GM18873 (cell line): ENCODE data around the gene AXIN2.

Source experiments
- ATAC-seq: cut with Tn5 transposase; IDR thresholded peaks from one replicate; pipeline ENCODE4 v1.9.1; 2021; ENCODE audit warnings: mild to moderate bottlenecking, moderate library complexity, moderate number of reproducible peaks; ENCODE audit not compliant: unreplicated experiment, low FRiP score

Gene AXIN2, protein sequence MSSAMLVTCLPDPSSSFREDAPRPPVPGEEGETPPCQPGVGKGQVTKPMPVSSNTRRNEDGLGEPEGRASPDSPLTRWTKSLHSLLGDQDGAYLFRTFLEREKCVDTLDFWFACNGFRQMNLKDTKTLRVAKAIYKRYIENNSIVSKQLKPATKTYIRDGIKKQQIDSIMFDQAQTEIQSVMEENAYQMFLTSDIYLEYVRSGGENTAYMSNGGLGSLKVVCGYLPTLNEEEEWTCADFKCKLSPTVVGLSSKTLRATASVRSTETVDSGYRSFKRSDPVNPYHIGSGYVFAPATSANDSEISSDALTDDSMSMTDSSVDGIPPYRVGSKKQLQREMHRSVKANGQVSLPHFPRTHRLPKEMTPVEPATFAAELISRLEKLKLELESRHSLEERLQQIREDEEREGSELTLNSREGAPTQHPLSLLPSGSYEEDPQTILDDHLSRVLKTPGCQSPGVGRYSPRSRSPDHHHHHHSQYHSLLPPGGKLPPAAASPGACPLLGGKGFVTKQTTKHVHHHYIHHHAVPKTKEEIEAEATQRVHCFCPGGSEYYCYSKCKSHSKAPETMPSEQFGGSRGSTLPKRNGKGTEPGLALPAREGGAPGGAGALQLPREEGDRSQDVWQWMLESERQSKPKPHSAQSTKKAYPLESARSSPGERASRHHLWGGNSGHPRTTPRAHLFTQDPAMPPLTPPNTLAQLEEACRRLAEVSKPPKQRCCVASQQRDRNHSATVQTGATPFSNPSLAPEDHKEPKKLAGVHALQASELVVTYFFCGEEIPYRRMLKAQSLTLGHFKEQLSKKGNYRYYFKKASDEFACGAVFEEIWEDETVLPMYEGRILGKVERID

DNA sequence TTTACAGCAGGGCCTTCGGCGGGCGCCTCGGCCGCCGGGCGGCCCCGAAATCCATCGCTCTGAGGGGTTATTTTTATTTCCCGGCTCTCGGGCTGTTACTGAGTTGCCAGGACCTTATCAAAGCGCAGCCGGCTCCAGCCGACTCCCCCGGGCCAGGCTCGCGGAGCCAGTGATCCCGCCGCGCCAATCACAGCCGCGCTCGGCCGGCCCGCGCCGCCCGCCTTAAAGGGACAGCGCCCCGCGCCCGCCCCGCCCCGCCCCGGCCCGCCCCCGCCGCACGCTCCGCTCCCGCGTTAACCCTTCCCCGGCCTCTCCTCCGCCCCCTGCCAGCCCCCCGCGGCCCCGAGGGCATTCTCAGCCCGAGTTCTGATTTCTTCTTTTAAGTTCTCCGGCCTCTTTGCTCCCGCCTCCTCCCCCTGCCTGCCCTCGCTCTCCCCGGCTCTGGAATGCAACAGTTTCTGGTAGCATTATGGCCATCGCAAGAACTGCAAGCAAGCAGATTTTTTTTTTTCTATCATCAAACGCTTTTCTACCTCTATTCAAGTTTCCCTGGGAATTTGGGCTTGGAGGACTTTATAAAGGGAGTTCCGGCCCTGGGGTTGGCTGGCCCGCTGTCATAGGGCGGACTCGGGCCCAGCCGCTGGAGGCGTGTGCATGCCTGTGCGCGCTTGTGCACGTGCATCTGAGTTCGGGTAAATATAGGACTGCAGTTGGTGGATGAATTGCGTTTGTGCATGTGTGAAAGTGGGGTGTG, at the start of gene AXIN2:
AXIN2 (minus strand) TSS at position 197 of the 754 bp plus-strand sequence. CDS start 3,028 bp downstream, outside the sequence.
- ATAC-seq = no peak

GRCh38 chr17:65609749-65610148, 48.3 kb upstream of the AXIN2 start:
- ATAC-seq = no peak

DNA sequence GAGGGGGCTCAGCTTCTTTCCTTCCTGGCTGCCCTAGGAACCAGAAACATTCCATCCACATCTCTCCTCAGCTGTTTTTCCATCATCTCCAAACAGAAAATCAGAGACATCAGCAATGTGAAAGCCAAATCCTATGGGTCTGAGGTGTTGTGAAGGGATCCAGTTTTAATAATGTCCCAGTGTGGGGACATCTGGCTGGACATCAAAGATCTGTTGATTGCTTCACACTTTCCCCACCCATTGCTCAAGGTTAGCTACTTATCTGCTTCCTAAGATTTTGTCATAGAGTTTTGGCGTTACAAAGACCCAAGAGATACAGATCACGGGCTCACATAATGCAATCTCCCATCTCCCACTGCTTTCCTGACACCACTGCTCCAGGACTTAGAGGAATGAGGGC, 47.8 kb upstream of the AXIN2 start:
- ATAC-seq = no peak

- ATAC-seq = no peak
Measured at GRCh38 chr17:65604070-65604469, 42.6 kb upstream of the AXIN2 start.

- ATAC-seq = no peak
Measured at GRCh38 chr17:65601881-65602280, 40.4 kb upstream of the AXIN2 start.

DNA sequence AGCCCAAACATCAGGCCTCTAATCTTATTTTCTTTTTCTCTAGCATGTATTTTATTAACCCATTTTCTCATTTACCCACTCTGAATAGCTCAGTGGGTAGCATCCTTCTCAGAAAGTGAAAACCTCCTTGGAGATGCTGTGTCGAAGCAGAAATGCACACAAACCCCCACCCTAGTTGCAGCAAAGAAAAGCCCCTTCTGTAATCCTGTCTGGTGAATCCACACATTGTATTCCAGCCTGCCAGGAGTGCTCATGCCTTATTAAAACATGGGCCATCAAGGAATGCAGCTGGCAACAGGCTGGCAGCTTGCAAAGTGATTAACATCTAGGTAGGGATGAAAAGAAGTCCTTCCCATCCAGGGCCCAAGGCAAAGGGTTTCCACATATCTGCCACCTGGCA, 39.7 kb upstream of the AXIN2 start:
- no peak for ATAC-seq

GRCh38 chr17:65600518-65600917, 39.1 kb upstream of the AXIN2 start:
- ATAC-seq = no peak

DNA sequence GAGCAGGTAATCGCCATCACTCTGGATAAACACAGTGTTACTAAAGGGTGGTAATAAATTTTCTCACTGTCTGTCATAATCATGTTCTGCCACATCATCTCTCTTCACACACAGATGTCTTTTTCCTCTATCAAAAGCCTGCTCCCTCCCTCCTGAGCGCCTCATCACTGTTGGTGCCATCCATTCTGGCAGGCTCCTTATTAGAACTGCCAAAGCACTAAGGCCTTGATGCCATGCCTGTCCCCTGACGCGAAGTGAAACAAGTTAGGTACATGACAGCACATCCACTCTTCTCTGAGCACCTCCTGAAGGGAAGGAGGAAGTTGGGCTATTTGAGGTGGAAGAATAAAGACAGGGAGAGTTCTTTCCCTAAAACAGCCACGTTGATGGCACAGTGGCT, 38.2 kb upstream of the AXIN2 start:
- ATAC-seq = no peak

DNA sequence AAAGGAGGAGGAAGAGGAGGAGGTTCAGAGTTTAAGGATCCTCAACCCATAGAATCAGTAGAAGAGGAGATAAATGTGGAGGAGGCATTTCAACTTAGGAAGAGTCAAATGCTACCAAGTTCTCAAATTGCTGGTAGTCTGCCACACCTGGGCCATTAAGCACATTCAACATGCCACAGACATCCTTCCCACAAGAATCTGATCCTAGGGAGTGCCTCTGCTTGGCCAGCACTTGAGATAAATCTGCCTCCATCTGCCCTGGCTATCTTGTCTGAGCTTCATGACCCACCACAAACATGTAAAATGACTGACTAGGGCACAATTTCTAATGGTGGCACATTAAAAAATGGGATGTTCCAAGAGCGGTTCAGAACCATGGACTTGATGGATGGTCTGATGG, 37.3 kb upstream of the AXIN2 start:
- no peak for ATAC-seq

- ATAC-seq = no peak
Measured at GRCh38 chr17:65595071-65595656, 33.7 kb upstream of the AXIN2 start.

DNA sequence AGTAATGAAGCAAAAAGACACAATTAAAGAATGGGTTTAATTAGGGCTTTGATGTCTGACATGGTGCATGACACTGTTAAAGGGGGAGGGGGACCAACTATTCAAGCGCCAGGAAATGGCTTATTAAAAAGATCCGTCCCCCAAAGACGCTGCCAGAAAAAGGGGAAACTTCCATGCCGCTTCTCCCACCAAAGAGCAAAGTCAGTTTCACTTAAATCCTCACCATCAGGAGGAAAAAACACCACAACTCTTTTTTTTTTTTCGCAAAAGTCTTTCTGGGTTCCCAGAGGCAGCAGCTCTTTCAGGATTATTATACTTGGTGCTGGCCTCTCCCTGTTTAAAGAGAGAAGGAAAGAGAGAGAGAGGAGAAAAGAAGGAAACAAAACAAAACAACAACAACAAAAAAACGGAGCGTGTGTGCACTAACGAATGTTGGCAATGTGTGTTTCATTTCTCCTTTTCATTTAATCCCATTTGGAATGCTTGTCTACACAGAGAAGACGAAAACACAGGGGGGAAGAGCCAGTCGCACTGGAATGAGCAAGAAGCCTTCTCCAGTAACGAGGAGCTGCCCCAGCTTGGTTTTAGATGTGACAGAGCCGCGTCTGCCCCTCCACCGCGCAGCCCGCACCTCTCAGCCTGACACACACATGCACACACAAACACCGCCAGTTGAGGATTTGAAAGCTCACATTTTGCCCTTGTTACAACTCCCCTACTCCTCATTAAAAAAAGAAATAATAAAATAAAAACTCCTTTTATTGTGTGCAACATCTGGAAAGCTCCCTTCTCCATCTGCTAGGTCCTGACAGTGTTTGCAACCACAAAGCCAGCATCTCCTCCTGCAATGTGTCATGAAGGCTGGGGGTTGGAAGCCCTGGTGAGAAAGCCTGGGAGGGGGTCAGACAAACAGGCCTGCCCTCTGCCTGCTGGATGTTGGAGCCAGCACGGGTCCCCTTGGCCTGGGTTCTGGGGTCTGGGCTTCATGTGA, 32.7 kb upstream of the AXIN2 start:
- ATAC-seq = no peak

GRCh38 chr17:65593092-65593854, 31.8 kb upstream of the AXIN2 start:
- no peak for ATAC-seq

GRCh38 chr17:65592125-65592965, 30.9 kb upstream of the AXIN2 start:
- ATAC-seq = no peak

- ATAC-seq = no peak
Measured at GRCh38 chr17:65589321-65589720, 27.9 kb upstream of the AXIN2 start.

- ATAC-seq = no peak
Measured at GRCh38 chr17:65588181-65588808, 26.8 kb upstream of the AXIN2 start.

- ATAC-seq = no peak
Measured at GRCh38 chr17:65587534-65588180, 26.2 kb upstream of the AXIN2 start.

- no peak for ATAC-seq
Measured at GRCh38 chr17:65586899-65587298, 25.5 kb upstream of the AXIN2 start.
